GM18526 (cell line): ENCODE data around the gene INPP5A.

Source experiments
- POLR2A ChIP-seq: IDR thresholded peaks from 3 replicates; pipeline ENCODE4 v1.6.1; 2011; ENCODE audit not compliant: insufficient read length; ENCODE audit errors: extremely low read depth

The INPP5A gene

DNA sequence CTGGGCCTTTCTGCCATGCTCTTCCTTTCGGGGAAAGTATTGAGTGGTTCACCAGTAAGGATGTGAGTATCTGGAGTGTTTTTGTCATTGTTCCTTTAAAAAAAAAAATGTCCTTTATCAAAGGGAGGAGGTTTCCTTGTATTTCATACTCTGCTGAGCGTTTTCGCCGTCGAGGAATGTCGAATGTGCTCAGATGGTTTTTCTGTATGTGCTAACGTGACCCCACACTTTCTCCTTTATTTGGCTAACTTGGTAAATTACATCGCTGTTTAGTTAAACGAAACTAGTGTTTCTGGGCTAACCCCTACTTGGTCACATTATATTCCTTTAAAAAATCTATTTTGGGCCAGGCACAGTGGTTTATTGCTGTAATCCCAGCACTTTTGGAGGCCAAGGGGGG is 45.9 kb downstream of the INPP5A start:
- TF ChIP-seq POLR2A, result no peak

- TF ChIP-seq POLR2A, result no peak
Measured at GRCh38 chr10:132584081-132584480, 46.5 kb downstream of the INPP5A start.

GRCh38 chr10:132585732-132586722 is 48.4 kb downstream of the INPP5A start:
- no peak for TF ChIP-seq POLR2A

GRCh38 chr10:132586739-132587138 is 49.2 kb downstream of the INPP5A start:
- TF ChIP-seq POLR2A, result no peak

DNA sequence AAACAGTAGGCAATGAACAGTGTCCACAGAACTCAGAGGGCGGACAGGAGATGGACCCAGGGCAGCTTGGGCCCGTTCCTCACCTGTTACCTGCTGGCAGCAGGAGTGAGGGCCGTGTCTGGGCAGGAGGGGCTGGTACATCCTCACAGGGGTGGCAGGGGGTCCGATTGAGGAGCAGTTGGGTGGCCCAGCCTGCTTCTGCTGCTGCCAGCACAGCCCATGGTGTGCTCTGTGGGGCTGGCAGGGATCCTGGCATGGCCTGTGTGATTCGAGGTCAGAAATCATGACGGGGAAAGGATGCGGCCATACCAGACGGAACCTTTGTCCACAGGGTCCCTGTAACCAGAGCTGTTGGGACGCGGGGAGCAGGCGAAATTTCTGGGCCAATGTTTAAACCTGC is 49.6 kb downstream of the INPP5A start:
- no peak for TF ChIP-seq POLR2A

DNA sequence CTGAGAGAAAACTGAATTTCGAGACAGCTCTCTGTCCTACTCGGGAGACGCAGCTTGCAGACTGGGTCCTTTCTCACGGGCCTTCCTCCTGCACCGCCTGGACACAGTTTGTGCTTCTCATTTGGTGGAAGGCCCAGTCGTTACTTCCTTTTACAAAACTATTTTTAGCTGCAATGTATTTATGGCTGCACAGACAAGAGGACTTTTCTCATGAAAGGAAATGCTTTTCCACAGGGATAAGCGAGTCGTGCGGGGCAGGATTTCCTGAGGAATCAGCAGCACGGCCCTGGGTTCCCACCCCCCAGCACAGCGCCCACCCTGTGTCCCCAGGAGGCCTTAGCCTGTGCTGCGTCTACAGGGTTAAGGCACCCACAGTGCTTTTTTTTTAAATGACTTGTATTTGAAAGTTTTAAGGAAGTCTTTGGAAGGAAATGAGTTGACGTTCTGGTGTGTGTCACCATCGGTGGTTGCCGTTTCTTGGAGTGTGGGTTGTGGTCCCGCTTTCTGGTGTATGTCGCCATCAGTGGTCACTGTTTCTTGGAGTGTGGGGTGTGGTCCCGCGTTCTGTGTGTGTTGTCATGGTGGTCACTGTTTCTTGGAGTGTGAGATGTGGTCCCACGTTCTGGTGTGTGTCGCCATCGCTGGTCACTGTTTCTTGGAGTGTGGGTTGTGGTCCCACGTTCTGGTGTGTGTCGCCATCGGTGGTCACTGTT is 50.9 kb downstream of the INPP5A start:
- TF ChIP-seq POLR2A, result no peak

DNA sequence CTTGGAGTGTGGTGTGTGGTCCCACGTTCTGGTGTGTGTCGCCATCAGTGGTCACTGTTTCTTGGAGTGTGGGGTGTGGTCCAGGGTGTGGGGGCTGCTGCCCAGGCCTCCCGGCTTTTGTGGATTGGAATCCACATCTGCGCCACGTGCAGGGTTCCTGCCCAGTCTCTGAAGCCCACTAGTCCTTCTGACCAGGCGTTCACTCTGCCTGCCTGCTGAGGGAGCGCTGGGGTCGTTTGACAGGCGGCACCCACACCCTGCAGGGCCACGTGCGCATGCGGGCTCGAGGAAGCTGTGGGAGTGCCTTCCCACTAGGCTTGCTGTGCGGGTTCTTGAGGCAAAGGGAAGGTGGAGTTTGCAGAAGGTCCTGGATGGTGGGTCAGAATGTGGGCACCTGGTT is 51.4 kb downstream of the INPP5A start:
- no peak for TF ChIP-seq POLR2A

DNA sequence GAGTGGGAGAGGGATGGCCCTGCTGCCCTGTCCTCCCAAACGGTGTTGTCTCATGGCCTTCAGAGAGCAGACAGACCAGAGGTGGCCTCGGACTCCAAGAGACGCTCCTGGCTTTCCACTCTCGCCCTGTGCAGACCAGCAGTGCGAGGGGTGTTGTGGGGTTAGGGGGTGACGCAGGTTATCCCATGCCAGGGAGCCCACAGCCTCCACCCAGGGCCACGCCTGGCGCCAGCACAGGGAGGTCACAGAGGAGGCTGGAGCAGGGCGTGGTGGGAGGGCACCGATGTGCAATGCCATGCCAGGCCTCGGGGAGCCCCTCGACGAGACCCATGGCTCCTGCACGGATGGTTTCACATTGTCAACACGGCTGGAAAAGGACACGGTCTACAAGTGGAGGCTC is 52.1 kb downstream of the INPP5A start:
- TF ChIP-seq POLR2A, result no peak

GRCh38 chr10:132590094-132590751 is 52.6 kb downstream of the INPP5A start:
- no peak for TF ChIP-seq POLR2A

DNA sequence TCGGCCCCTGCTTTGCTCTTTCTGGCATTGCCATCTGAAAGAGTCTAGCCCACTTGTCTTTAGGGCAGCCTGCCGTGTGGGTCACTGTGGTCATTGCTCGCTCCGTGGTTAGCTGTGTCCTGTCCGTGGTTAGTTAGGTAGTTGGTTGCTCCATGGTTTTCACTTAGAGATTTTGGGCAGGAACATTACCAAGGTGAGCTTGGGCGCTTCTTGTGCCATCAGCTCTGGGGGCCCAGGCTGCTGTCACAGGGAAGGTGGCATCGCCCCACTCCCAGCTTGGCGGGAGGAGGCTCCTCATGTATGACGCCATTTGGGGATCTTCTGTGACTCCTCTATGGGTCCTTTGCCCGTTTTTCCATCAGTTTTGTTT is 53.1 kb downstream of the INPP5A start:
- TF ChIP-seq POLR2A, result no peak

DNA sequence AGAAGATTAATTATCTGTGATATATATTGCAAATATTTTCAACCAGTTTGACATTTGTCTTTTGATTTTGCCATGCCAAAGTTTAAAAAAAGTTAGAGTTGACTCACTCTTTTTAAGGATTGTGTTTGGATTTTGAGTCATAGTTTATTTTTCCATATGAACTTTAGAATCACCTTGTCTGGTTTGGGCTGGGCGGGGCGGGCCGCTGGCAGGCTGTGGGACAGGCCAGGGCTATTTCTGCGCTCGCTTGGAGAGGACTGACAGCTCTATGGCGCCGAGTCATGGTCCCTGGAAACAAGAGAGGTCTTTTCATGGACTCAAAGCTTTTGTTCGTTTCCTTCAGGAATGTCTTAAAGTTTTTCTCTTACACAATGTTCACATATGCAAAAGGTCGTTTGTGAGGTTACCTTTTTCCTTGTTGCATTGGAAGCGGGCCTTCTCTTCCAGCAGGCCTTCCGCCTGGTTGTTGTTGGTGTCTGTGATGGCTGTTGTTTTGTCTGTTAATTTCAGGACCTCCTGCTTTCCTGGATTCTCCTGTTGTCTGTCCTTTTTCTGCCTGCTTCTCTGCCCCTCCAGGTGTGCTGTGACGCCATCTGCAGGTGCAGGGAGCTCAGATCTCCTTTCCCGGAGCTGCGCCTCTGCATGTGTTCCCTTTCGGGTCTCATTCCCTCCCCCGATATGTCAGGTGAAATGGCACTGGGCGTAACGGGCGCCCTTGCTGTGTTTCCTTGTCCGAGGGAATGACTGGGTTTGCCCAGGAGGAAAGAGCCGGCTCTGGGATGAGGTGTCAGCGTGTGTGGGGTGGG is 53.8 kb downstream of the INPP5A start:
- TF ChIP-seq POLR2A, result no peak

- no peak for TF ChIP-seq POLR2A
Measured at GRCh38 chr10:132592790-132593383, 55.3 kb downstream of the INPP5A start.

DNA sequence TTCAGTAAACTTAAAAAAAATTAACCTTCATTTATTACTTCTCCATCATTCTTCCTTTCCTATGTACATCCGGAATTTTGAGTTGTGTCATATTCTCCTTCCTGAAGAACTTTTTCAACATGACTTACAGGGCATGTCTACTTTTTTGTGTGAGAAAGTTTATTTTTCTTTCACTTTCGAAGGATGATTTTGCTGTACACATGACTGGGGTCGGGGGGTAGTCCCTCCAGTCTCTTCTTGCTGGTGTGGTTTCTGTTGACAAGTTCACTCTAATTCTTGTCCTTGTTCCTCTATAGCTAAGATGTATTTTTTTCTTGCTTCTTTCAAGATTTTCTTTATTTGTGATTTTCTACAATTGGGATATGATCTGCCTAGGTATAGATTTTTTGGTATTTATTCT is 55.8 kb downstream of the INPP5A start:
- no peak for TF ChIP-seq POLR2A
